Measurements from ENCODE around the gene SULF2. TPM values are rescaled to one million over a fixed set of nuclear protein-coding genes. Genes with fewer than 3 reads are reported as not detected.

SULF2 gene
- total RNA-seq, 2 donors from 2014 or later, result 75.7 to 146 TPM

DNA sequence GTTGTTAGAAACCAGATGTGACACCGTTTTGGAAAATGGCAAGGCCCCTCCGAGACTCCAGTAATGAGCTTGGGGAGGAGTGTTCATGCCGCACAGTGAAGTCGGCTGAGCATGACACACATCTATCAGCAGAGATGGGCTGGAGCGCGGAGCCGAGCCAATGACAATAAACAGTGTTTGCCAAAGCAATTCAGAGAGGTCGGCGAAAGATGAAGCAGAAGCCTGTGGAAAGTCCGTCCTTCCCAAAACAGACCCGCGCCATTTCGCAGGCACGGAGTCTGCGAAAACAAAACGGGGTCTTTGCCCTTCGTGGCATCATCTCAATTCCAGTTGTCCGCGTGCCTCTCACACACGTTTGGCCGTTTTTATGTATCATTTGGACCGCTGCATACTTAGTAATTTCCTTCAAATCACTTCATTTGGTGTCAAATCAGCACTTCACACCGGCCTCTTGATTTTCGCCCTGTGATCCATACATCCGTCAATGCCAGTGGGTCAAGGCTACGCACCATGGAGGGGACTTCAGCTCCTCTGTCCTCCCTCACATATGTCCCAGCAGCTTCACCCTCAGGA is 71.3 kb downstream of the SULF2 start:
- H3K36me3 ChIP-seq (ENCODE audit: control insufficient read depth, insufficient read depth, low read length), result peaks cover 37% of the 10 kb centered on the region
- Mint-ChIP-seq H3K4me3 (no peak overlapping the region), H3K4me1 (no peaks in the 10 kb centered on the region), H3K27ac (no peak overlapping the region), H3K9me3 (no peaks in the 10 kb centered on the region), H3K27me3 (ENCODE audit: insufficient read depth) (no peaks in the 10 kb centered on the region), H3K36me3 (ENCODE audit: low read depth) (peaks cover 39% of the 10 kb centered on the region)
- 95% methylated on average over 26 of the region's 26 CpGs for WGBS, 2 experiments (ENCODE audit: insufficient coverage in 1 of 2, insufficient read length in 1 of 2)
- H3K4me3 ChIP-seq (ENCODE audit: low read length), result no peak overlapping the region
- DNase-seq, result no peak
- TF ChIP-seq, protein P1, sequence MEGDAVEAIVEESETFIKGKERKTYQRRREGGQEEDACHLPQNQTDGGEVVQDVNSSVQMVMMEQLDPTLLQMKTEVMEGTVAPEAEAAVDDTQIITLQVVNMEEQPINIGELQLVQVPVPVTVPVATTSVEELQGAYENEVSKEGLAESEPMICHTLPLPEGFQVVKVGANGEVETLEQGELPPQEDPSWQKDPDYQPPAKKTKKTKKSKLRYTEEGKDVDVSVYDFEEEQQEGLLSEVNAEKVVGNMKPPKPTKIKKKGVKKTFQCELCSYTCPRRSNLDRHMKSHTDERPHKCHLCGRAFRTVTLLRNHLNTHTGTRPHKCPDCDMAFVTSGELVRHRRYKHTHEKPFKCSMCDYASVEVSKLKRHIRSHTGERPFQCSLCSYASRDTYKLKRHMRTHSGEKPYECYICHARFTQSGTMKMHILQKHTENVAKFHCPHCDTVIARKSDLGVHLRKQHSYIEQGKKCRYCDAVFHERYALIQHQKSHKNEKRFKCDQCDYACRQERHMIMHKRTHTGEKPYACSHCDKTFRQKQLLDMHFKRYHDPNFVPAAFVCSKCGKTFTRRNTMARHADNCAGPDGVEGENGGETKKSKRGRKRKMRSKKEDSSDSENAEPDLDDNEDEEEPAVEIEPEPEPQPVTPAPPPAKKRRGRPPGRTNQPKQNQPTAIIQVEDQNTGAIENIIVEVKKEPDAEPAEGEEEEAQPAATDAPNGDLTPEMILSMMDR (conservative IDR thresholded peaks at IDR 0.05), result no peak
- H3K27me3 ChIP-seq (ENCODE audit: control insufficient read depth, insufficient read depth, low read length, poor library complexity, severe bottlenecking), result no peaks in the 10 kb centered on the region
- no peaks in the 10 kb centered on the region for H3K9me3 ChIP-seq (ENCODE audit: control insufficient read depth, low read length)
- no peaks in the 10 kb centered on the region for H3K4me1 ChIP-seq (ENCODE audit: control insufficient read depth, insufficient read depth, low read length)
- no peak overlapping the region for H3K9ac ChIP-seq (ENCODE audit: extremely low read depth, low read length, poor library complexity, severe bottlenecking)
- no peak overlapping the region for H3K27ac ChIP-seq (ENCODE audit: low read depth, low read length)

- Histone ChIP-seq H3K27ac (ENCODE audit: low read depth, low read length) (no peak overlapping the region), H3K4me1 (ENCODE audit: control insufficient read depth, insufficient read depth, low read length) (no peaks in the 10 kb centered on the region), H3K9me3 (ENCODE audit: control insufficient read depth, low read length) (no peaks in the 10 kb centered on the region), H3K4me3 (ENCODE audit: low read length) (no peak overlapping the region), H3K36me3 (ENCODE audit: control insufficient read depth, insufficient read depth, low read length) (peaks cover 36% of the 10 kb centered on the region), H3K9ac (ENCODE audit: extremely low read depth, low read length, poor library complexity, severe bottlenecking) (no peak overlapping the region), H3K27me3 (ENCODE audit: control insufficient read depth, insufficient read depth, low read length, poor library complexity, severe bottlenecking) (no peaks in the 10 kb centered on the region)
- peaks cover under 1% of the 10 kb centered on the region for H3K4me1 Mint-ChIP-seq
- H3K36me3 Mint-ChIP-seq (ENCODE audit: low read depth), result peaks cover 34% of the 10 kb centered on the region
- TF ChIP-seq, protein P1 (conservative IDR thresholded peaks at IDR 0.05), result no peak
- no peaks in the 10 kb centered on the region for H3K9me3 Mint-ChIP-seq
- H3K27me3 Mint-ChIP-seq (ENCODE audit: insufficient read depth), result no peaks in the 10 kb centered on the region
- no peak overlapping the region for H3K27ac Mint-ChIP-seq
- H3K4me3 Mint-ChIP-seq, result no peak overlapping the region
- DNase-seq, result no peak
- 92 to 97% methylated on average over 6 of the region's 6 CpGs for whole genome bisulfite sequencing, 2 experiments (ENCODE audit: insufficient coverage in 1 of 2, insufficient read length in 1 of 2)
These were observed 72.1 kb downstream of the SULF2 start for GRCh38 chr20:47713163-47713562.

GRCh38 chr20:47711046-47711752 is 74.1 kb downstream of the SULF2 start:
- Histone ChIP-seq H3K9ac (ENCODE audit: extremely low read depth, low read length, poor library complexity, severe bottlenecking) (no peak overlapping the region), H3K36me3 (ENCODE audit: control insufficient read depth, insufficient read depth, low read length) (peaks cover 36% of the 10 kb centered on the region), H3K4me3 (ENCODE audit: low read length) (no peak overlapping the region), H3K27ac (ENCODE audit: low read depth, low read length) (peak overlapping the region; percentile 24), H3K9me3 (ENCODE audit: control insufficient read depth, low read length) (no peaks in the 10 kb centered on the region), H3K27me3 (ENCODE audit: control insufficient read depth, insufficient read depth, low read length, poor library complexity, severe bottlenecking) (no peaks in the 10 kb centered on the region), H3K4me1 (ENCODE audit: control insufficient read depth, insufficient read depth, low read length) (no peaks in the 10 kb centered on the region)
- DNase-seq, result no peak
- Mint-ChIP-seq H3K4me1 (peaks cover 11% of the 10 kb centered on the region), H3K4me3 (no peak overlapping the region), H3K36me3 (ENCODE audit: low read depth) (peaks cover 28% of the 10 kb centered on the region), H3K9me3 (no peaks in the 10 kb centered on the region), H3K27me3 (ENCODE audit: insufficient read depth) (no peaks in the 10 kb centered on the region), H3K27ac (no peak overlapping the region)
- TF ChIP-seq, protein P1 (conservative IDR thresholded peaks at IDR 0.05), result no peak
- 89 to 91% methylated on average over 14 to 19 of the region's 19 CpGs for WGBS, 2 experiments (ENCODE audit: insufficient coverage in 1 of 2, insufficient read length in 1 of 2)

All from endodermal cell (in vitro differentiated cells).